Measurements from ENCODE around the gene MTHFR. TPM values are rescaled to one million over a fixed set of nuclear protein-coding genes. Genes with fewer than 3 reads are reported as not detected.

MTHFR gene
- polyA plus RNA-seq, 1 of the 3 experiments (the other 2 are of a cell fraction), result 5.3 TPM

- no peaks in the 10 kb centered on the region for H3F3A ChIP-seq (replicated peaks; ENCODE audit: insufficient read depth)
- CTCF ChIA-PET, result interaction anchor here (0.6 kb wide), 1 partner anchor 171 kb away, joined by 4 read pairs; no protein-coding TSS in a partner anchor
- H3K27me3 ChIP-seq (ENCODE audit: insufficient read depth), result no peaks in the 10 kb centered on the region
- no peaks in the 10 kb centered on the region for H4K20me1 ChIP-seq (ENCODE audit: insufficient read depth)
- no peak overlapping the region for H2AFZ ChIP-seq (ENCODE audit: low read depth)
- no peak overlapping the region for H3K4me3 ChIP-seq (ENCODE audit: low read depth in 2 of 2, low read length in 1 of 2)
- WGBS (ENCODE audit: low lambda C conversion rate), result 77% methylated on average over 7 of the region's 8 CpGs
- H3K27ac ChIP-seq (ENCODE audit: low read depth in 2 of 2, low read length in 1 of 2), result no peak overlapping the region
- POLR2A ChIA-PET, result no interaction called here
- no peak for TF ChIP-seq EP300 (IDR thresholded peaks at IDR 0.05; ENCODE audit: borderline replicate concordance in 1 of 2, low read depth in 1 of 2, low read length in 1 of 2)
- H3K9ac ChIP-seq, result no peak overlapping the region
- no peaks in the 10 kb centered on the region for H3K79me2 ChIP-seq (ENCODE audit: insufficient read depth)
- H3K4me2 ChIP-seq, result no peak overlapping the region
- no peaks in the 10 kb centered on the region for H3K9me2 ChIP-seq
- no peak for DNase-seq
- H3K36me3 ChIP-seq (replicated peaks in 1 of 2; ENCODE audit: control insufficient read depth in 1 of 2, insufficient read depth in 2 of 2, low read length in 1 of 2), result no peaks in the 10 kb centered on the region
- H3K4me1 ChIP-seq (ENCODE audit: control insufficient read depth in 1 of 2, insufficient read depth in 2 of 2, low read depth in 1 of 2, low read length in 1 of 2), result peaks cover 0 to 6% of the 10 kb centered on the region in 2 experiments; a peak in 1 of 4 replicates
- H3K9me3 ChIP-seq, result no peaks in the 10 kb centered on the region
These were observed 28.0 kb downstream of the MTHFR start for GRCh38 chr1:11777658-11778322.

DNA sequence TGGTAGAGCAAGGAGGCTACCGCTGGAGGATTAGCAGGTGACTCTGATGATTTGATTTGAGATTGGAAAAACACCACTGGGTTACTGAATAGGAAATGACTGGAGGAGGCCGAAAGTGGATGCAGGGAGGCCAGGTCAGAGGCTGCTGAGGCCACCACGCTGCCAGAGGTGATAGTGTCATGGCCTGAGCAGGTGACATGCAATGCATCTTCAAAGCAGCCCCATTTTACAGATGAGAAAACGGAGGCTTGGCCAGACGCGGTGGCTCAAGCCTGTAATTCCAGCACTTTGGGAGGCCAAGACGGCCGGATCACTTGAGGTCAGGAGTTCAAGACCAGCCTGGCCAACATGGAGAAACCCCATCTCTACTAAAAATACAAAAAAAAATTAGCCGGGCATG is 31.0 kb downstream of the MTHFR start:
- H4K20me1 ChIP-seq (ENCODE audit: insufficient read depth), result no peaks in the 10 kb centered on the region
- H3F3A ChIP-seq (replicated peaks; ENCODE audit: insufficient read depth), result no peaks in the 10 kb centered on the region
- H3K4me1 ChIP-seq (ENCODE audit: control insufficient read depth in 1 of 2, insufficient read depth in 2 of 2, low read depth in 1 of 2, low read length in 1 of 2), result no peaks in the 10 kb centered on the region
- H3K79me2 ChIP-seq (ENCODE audit: insufficient read depth), result no peaks in the 10 kb centered on the region
- no peaks in the 10 kb centered on the region for H3K9me3 ChIP-seq
- no peak overlapping the region for H3K9ac ChIP-seq
- no peaks in the 10 kb centered on the region for H3K36me3 ChIP-seq (replicated peaks in 1 of 2; ENCODE audit: control insufficient read depth in 1 of 2, insufficient read depth in 2 of 2, low read length in 1 of 2)
- no peak overlapping the region for H2AFZ ChIP-seq (ENCODE audit: low read depth)
- no peak for DNase-seq
- WGBS (ENCODE audit: low lambda C conversion rate), result 75% methylated on average over 8 of the region's 9 CpGs
- H3K27ac ChIP-seq (ENCODE audit: low read depth in 2 of 2, low read length in 1 of 2), result no peak overlapping the region
- CTCF ChIA-PET, result interaction anchor here (3.9 kb wide), 1 partner anchor 11 kb away, joined by 21 read pairs; no protein-coding TSS in a partner anchor
- no peak overlapping the region for H3K4me3 ChIP-seq (ENCODE audit: low read depth in 2 of 2, low read length in 1 of 2)
- no peak for TF ChIP-seq MXI1 (IDR thresholded peaks at IDR 0.05; ENCODE audit: low read depth, low read length)
- TF ChIP-seq, protein P1, sequence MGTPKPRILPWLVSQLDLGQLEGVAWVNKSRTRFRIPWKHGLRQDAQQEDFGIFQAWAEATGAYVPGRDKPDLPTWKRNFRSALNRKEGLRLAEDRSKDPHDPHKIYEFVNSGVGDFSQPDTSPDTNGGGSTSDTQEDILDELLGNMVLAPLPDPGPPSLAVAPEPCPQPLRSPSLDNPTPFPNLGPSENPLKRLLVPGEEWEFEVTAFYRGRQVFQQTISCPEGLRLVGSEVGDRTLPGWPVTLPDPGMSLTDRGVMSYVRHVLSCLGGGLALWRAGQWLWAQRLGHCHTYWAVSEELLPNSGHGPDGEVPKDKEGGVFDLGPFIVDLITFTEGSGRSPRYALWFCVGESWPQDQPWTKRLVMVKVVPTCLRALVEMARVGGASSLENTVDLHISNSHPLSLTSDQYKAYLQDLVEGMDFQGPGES (IDR thresholded peaks at IDR 0.05; ENCODE audit: low read depth, low read length), result no peak
- TF ChIP-seq JUND (IDR thresholded peaks at IDR 0.05), result no peak
- no peak for TF ChIP-seq NRF1 (IDR thresholded peaks at IDR 0.05; ENCODE audit: low read depth, low read length)
- TF ChIP-seq NFIC (IDR thresholded peaks at IDR 0.05; ENCODE audit: borderline replicate concordance), result no peak
- TF ChIP-seq USF1 (IDR thresholded peaks at IDR 0.05; ENCODE audit: borderline replicate concordance, low read depth), result no peak
- TF ChIP-seq ELF1 (IDR thresholded peaks at IDR 0.05), result no peak
- TF ChIP-seq, protein P2, sequence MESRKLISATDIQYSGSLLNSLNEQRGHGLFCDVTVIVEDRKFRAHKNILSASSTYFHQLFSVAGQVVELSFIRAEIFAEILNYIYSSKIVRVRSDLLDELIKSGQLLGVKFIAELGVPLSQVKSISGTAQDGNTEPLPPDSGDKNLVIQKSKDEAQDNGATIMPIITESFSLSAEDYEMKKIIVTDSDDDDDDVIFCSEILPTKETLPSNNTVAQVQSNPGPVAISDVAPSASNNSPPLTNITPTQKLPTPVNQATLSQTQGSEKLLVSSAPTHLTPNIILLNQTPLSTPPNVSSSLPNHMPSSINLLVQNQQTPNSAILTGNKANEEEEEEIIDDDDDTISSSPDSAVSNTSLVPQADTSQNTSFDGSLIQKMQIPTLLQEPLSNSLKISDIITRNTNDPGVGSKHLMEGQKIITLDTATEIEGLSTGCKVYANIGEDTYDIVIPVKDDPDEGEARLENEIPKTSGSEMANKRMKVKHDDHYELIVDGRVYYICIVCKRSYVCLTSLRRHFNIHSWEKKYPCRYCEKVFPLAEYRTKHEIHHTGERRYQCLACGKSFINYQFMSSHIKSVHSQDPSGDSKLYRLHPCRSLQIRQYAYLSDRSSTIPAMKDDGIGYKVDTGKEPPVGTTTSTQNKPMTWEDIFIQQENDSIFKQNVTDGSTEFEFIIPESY (IDR thresholded peaks at IDR 0.05; ENCODE audit: borderline replicate concordance, low read depth), result no peak
- TF ChIP-seq, protein P3, sequence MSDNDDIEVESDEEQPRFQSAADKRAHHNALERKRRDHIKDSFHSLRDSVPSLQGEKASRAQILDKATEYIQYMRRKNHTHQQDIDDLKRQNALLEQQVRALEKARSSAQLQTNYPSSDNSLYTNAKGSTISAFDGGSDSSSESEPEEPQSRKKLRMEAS (IDR thresholded peaks at IDR 0.05; ENCODE audit: low read depth), result no peak
- no peak for TF ChIP-seq FOXJ3 (CRISPR knock-in tag; IDR thresholded peaks at IDR 0.05)
- POLR2A ChIA-PET, result no interaction called here
- H3K9me2 ChIP-seq, result no peaks in the 10 kb centered on the region
- H3K27me3 ChIP-seq (ENCODE audit: insufficient read depth), result no peaks in the 10 kb centered on the region
- no peak overlapping the region for H3K4me2 ChIP-seq

All from SK-N-SH (cell line).